Measurements from ENCODE around the gene PHF10.

The PHF10 gene

DNA sequence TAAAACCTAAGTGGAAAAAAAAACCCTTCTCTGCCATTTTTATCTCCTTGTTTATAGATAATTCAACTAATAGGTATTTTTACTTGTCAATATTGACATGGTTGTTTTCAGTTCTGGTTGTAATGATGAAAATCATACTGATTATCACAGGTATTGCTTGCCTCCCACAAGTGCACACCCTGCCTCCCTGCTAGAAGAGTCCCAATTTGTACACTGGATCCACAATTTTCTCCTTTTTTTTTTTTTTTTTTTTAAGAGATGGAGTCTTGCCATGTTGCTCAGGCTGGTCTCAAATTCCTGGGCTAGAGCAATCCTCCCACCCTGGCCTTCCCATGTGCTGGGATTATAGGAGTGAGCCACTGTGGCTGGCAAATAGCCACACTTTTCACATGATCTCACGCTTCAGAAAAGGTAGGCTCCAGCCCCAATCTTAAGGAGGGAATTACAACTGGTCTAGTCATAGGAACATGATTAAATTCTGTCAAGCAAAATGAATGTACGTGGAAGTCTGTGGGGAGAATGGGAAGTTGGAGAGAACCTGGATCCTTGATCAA, 14.8 kb upstream of the PHF10 start:
- no peak overlapping the region for H3K4me3 ChIP-seq (ENCODE audit: low read depth, low read length)
- no peak for DNase-seq (ENCODE audit: low read depth, low spot score)
- no peak for TF ChIP-seq CTCF (IDR thresholded peaks at IDR 0.05; ENCODE audit: insufficient read depth, low read length, missing control alignments)
- POLR2A ChIA-PET: no interaction called here
- CTCF ChIA-PET: no interaction called here

GRCh38 chr6:169738204-169738975, 14.1 kb upstream of the PHF10 start:
- POLR2A ChIA-PET: no interaction called here
- no peak for DNase-seq (ENCODE audit: low read depth, low spot score)
- CTCF ChIA-PET: no interaction called here
- H3K4me3 ChIP-seq (ENCODE audit: low read depth, low read length): no peak overlapping the region
- TF ChIP-seq CTCF (IDR thresholded peaks at IDR 0.05; ENCODE audit: insufficient read depth, low read length, missing control alignments): no peak

DNA sequence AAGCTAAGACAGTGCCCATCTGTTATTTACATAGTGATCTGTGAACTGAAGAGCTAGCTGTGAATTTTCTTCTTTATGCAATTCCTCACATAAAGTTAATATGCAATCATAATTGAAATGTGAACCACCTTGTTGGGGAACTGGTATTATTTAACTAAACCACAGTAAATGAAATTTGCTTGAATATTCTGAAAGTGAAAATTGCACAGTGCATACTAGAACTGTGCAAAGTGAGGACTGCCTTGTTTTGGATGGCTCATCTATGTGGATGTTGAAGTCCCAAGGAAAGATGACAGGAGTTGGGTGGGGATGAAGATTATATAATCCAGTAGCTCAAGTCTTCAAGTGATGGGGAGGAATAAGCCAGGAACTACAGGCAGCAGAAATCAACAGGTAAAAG, 5.7 kb upstream of the PHF10 start:
- ChIA-PET POLR2A (no interaction called here), CTCF (no interaction called here)
- no peak for TF ChIP-seq CTCF (IDR thresholded peaks at IDR 0.05; ENCODE audit: insufficient read depth, low read length, missing control alignments)
- no peak for DNase-seq (ENCODE audit: low read depth, low spot score)
- H3K4me3 ChIP-seq (ENCODE audit: low read depth, low read length): no peak overlapping the region

- CTCF ChIA-PET: interaction anchor here (1.9 kb wide), 1 partner anchor 105 kb away, joined by 6 read pairs; no protein-coding TSS in a partner anchor
- DNase-seq (ENCODE audit: low read depth, low spot score): no peak
- POLR2A ChIA-PET: interaction anchor here (0.6 kb wide), 1 partner anchor 8 kb away, joined by 4 read pairs; no protein-coding TSS in a partner anchor
- no peak overlapping the region for H3K4me3 ChIP-seq (ENCODE audit: low read depth, low read length)
- TF ChIP-seq CTCF (IDR thresholded peaks at IDR 0.05; ENCODE audit: insufficient read depth, low read length, missing control alignments): no peak
Measured at GRCh38 chr6:169726963-169727362, 2.7 kb upstream of the PHF10 start.

- H3K4me3 ChIP-seq (ENCODE audit: low read depth, low read length): no peak overlapping the region
- ChIA-PET CTCF (interaction anchor here (1.1 to 1.9 kb wide), 2 partner anchors 10 to 106 kb away, joined by 3 to 6 read pairs; no protein-coding TSS in a partner anchor), POLR2A (interaction anchor here (1.4 kb wide), 1 partner anchor 26 kb away, joined by 3 read pairs; the partner anchor contains the start of genes DYNLT2 and ERMARD)
- no peak for DNase-seq (ENCODE audit: low read depth, low spot score)
- no peak for TF ChIP-seq CTCF (IDR thresholded peaks at IDR 0.05; ENCODE audit: insufficient read depth, low read length, missing control alignments)
Measured at GRCh38 chr6:169726049-169726400, 1.7 kb upstream of the PHF10 start.

Data from AG04449 (cell line).